Astrocyte (in vitro differentiated cells and primary cell): Measurements from ENCODE around the gene ARHGAP25. TPM values are rescaled to one million over a fixed set of nuclear protein-coding genes. Genes with fewer than 3 reads are reported as not detected.

Experiments
- DNase-seq: peaks from one replicate; pipeline ENCODE4 v3.0.0-alpha.2; 2010; ENCODE audit warnings: low read depth
- FAIRE-seq: peaks from 2 replicates; lab custom pipeline; 2011; peaks lifted over from hg19 to GRCh38; lab: Jason Lieb, UNC
- H2AFZ ChIP-seq: 2 replicates; pipeline ENCODE4 v1.6.0; 2012; ENCODE audit warnings: low read depth, low read length, inconsistent platforms
- H3K27ac ChIP-seq: 2 replicates; pipeline ENCODE4 v1.5.1; 2011; ENCODE audit warnings: low read depth, low read length, inconsistent platforms
- H3K27me3 ChIP-seq: 2 replicates; pipeline ENCODE4 v1.6.0; 2011; ENCODE audit warnings: low read length, inconsistent platforms; ENCODE audit not compliant: insufficient read depth
- H3K36me3 ChIP-seq: 2 replicates; pipeline ENCODE4 v1.5.1; 2011; ENCODE audit warnings: low read length, inconsistent platforms; ENCODE audit not compliant: insufficient read depth
- H3K4me1 ChIP-seq: 2 replicates; pipeline ENCODE4 v1.5.1; 2011; ENCODE audit warnings: low read length, inconsistent platforms; ENCODE audit not compliant: insufficient read depth
- H3K4me2 ChIP-seq: 2 replicates; pipeline ENCODE4 v1.6.0; 2012; ENCODE audit warnings: low read length, inconsistent platforms
- H3K4me3 ChIP-seq: 2 replicates; pipeline ENCODE4 v1.5.1; 2011; ENCODE audit warnings: low read depth, mild to moderate bottlenecking, low read length, inconsistent platforms; ENCODE audit not compliant: insufficient read depth
- H3K79me2 ChIP-seq: 2 replicates; pipeline ENCODE4 v1.6.0; 2012; ENCODE audit warnings: mild to moderate bottlenecking, low read length, inconsistent platforms; ENCODE audit not compliant: insufficient read depth
- H3K9ac ChIP-seq: 2 replicates; pipeline ENCODE4 v1.6.0; 2012; ENCODE audit warnings: mild to moderate bottlenecking, low read length, inconsistent platforms
- H3K9me3 ChIP-seq: 2 replicates; pipeline ENCODE4 v1.5.1; 2012; ENCODE audit warnings: low read depth, mild to moderate bottlenecking, low read length, inconsistent platforms; ENCODE audit not compliant: insufficient read depth
- H4K20me1 ChIP-seq: 2 replicates; pipeline ENCODE4 v1.6.0; 2012; ENCODE audit warnings: low read length, inconsistent platforms; ENCODE audit not compliant: insufficient read depth
- H3K27ac Mint-ChIP-seq: one replicate; pipeline ENCODE4 v1.8.0; 2021; ENCODE audit warnings: mild to moderate bottlenecking, mixed read lengths; ENCODE audit not compliant: unreplicated experiment
- H3K27me3 Mint-ChIP-seq: one replicate; pipeline ENCODE4 v1.8.0; 2021; ENCODE audit warnings: low read depth, mixed read lengths; ENCODE audit not compliant: unreplicated experiment
- H3K36me3 Mint-ChIP-seq: one replicate; pipeline ENCODE4 v1.8.0; 2021; ENCODE audit warnings: low read depth, mixed read lengths; ENCODE audit not compliant: unreplicated experiment
- H3K4me1 Mint-ChIP-seq: one replicate; pipeline ENCODE4 v1.8.0; 2021; ENCODE audit warnings: low read depth, mixed read lengths; ENCODE audit not compliant: unreplicated experiment
- H3K4me3 Mint-ChIP-seq: one replicate; pipeline ENCODE4 v1.8.0; 2021; ENCODE audit warnings: mild to moderate bottlenecking, moderate library complexity, mixed read lengths; ENCODE audit not compliant: unreplicated experiment
- H3K9me3 Mint-ChIP-seq: one replicate; pipeline ENCODE4 v1.8.0; 2021; ENCODE audit warnings: mild to moderate bottlenecking, mixed read lengths; ENCODE audit not compliant: unreplicated experiment
- EZH2 ChIP-seq: IDR thresholded peaks from 2 replicates; pipeline ENCODE4 v1.6.1; 2012; ENCODE audit warnings: mild to moderate bottlenecking, low read length, inconsistent platforms; ENCODE audit not compliant: insufficient read depth
- total RNA-seq: library from RNA; stranded (reverse); gene quantifications from 2 replicates; pipeline ENCODE4 v1.2.1, GENCODE V29; 2021
- TF ChIP-seq, protein P1 (sequence below): IDR thresholded peaks from 2 replicates; pipeline ENCODE4 v1.5.1; 2011; ENCODE audit warnings: low read depth, mild to moderate bottlenecking, inconsistent platforms, low read length, moderate library complexity; ENCODE audit not compliant: insufficient read depth

ARHGAP25 gene
- total RNA-seq, 1 donor from 2014 or later = 0.30 TPM

DNA sequence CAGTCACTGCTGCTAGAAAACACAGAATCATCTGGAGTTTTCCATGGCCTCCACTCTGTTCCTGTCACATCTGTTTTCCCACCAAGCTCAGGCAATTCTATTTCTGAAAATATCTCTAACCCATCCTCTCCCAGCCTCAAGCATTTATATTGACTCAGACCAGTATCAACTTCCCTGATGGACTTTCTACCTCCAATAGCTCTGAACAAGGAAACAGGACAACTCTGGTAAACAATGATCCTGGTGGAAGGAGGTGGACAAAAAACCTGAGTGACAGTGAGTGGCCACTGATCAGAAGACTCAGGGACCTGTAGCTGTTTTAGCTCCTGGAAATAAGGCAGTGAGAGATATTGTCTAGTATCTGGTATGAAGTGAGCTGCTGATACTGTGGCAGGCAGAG is 113.1 kb downstream of the ARHGAP25 start:
- Histone ChIP-seq H3K36me3 (no peaks in the 10 kb centered on the region), H4K20me1 (no peaks in the 10 kb centered on the region), H3K4me2 (no peak overlapping the region), H3K9me3 (no peaks in the 10 kb centered on the region), H3K4me3 (no peak overlapping the region), H3K27ac (no peak overlapping the region), H3K4me1 (no peaks in the 10 kb centered on the region), H3K79me2 (no peaks in the 10 kb centered on the region), H3K27me3 (peaks cover 12% of the 10 kb centered on the region), H2AFZ (no peak overlapping the region), H3K9ac (no peak overlapping the region)
- Mint-ChIP-seq H3K27ac (no peak overlapping the region), H3K27me3 (peaks cover 20% of the 10 kb centered on the region), H3K4me1 (peaks cover 8% of the 10 kb centered on the region), H3K4me3 (no peak overlapping the region), H3K9me3 (no peaks in the 10 kb centered on the region), H3K36me3 (no peaks in the 10 kb centered on the region)
- FAIRE-seq (no peak), DNase-seq (no peak)
- no peak for TF ChIP-seq EZH2
- TF ChIP-seq, protein P1, sequence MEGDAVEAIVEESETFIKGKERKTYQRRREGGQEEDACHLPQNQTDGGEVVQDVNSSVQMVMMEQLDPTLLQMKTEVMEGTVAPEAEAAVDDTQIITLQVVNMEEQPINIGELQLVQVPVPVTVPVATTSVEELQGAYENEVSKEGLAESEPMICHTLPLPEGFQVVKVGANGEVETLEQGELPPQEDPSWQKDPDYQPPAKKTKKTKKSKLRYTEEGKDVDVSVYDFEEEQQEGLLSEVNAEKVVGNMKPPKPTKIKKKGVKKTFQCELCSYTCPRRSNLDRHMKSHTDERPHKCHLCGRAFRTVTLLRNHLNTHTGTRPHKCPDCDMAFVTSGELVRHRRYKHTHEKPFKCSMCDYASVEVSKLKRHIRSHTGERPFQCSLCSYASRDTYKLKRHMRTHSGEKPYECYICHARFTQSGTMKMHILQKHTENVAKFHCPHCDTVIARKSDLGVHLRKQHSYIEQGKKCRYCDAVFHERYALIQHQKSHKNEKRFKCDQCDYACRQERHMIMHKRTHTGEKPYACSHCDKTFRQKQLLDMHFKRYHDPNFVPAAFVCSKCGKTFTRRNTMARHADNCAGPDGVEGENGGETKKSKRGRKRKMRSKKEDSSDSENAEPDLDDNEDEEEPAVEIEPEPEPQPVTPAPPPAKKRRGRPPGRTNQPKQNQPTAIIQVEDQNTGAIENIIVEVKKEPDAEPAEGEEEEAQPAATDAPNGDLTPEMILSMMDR = no peak

DNA sequence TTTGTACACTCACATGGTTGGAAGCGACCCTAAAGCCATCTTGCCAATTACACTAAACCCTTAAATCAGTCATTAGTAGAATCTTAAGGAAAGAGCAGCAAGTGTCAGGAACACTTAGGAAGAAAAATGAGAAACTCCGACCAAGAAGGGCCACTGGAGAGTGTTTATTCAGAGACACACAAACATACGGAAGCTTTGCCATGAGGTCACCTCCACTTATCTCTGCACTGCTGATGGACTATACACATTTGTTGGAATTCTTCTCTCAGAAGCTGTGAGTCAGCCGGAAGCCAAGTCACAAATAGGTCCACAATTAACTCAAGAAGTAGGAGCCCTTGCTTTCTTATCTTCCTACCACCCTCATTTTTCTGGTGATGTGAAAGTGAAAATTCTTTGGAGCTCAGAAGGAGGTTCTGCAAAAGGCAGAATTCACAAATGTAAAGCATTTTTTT is 115.0 kb downstream of the ARHGAP25 start:
- FAIRE-seq (no peak), DNase-seq (peak; percentile 85)
- no peak overlapping the region for H3K4me2 ChIP-seq

DNA sequence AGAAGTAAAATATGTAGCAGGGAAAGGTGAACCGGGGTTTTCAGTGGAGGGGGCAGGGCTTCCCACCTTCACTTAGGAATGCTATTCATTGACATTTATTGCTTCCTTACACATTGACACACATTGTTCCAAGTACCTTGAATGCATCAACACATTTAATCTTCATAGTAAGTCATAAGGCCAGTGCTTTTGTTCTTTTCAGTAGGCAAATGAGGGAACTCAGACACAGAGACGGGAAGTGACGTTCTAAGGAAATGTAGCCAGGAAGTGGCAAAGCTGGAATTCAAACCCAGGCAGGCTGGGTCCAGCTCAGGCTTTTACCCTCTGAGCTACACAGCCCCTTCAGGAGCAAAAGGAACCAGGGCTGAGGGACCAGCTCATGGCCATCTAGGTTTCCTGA is 115.9 kb downstream of the ARHGAP25 start:
- no peak overlapping the region for H3K27ac Mint-ChIP-seq
- H3K9me3 Mint-ChIP-seq = no peaks in the 10 kb centered on the region
- no peaks in the 10 kb centered on the region for H3K79me2 ChIP-seq
- H2AFZ ChIP-seq = no peak overlapping the region
- no peak overlapping the region for H3K9ac ChIP-seq
- H3K4me1 Mint-ChIP-seq = peaks cover 11% of the 10 kb centered on the region
- no peaks in the 10 kb centered on the region for H3K36me3 ChIP-seq
- peaks cover 5% of the 10 kb centered on the region for H3K27me3 ChIP-seq
- H3K4me3 ChIP-seq = no peak overlapping the region
- TF ChIP-seq, protein P1 = no peak
- TF ChIP-seq EZH2 = no peak
- H3K4me2 ChIP-seq = no peak overlapping the region
- FAIRE-seq = no peak
- no peak overlapping the region for H3K27ac ChIP-seq
- no peak for DNase-seq
- H4K20me1 ChIP-seq = no peaks in the 10 kb centered on the region
- no peaks in the 10 kb centered on the region for H3K36me3 Mint-ChIP-seq
- no peaks in the 10 kb centered on the region for H3K9me3 ChIP-seq
- H3K4me3 Mint-ChIP-seq = no peak overlapping the region
- no peaks in the 10 kb centered on the region for H3K4me1 ChIP-seq
- H3K27me3 Mint-ChIP-seq = peaks cover 21% of the 10 kb centered on the region

More for the DNA sequence above, 115.0 kb downstream of the ARHGAP25 start:
- H3K36me3 ChIP-seq = no peaks in the 10 kb centered on the region
- TF ChIP-seq, protein P1 = no peak
- no peak for TF ChIP-seq EZH2
- no peak overlapping the region for H3K27ac Mint-ChIP-seq
- peaks cover 5% of the 10 kb centered on the region for H3K27me3 ChIP-seq
- H4K20me1 ChIP-seq = no peaks in the 10 kb centered on the region
- H2AFZ ChIP-seq = no peak overlapping the region
- no peaks in the 10 kb centered on the region for H3K4me1 ChIP-seq
- H3K79me2 ChIP-seq = no peaks in the 10 kb centered on the region
- H3K27ac ChIP-seq = no peak overlapping the region
- H3K9me3 ChIP-seq = no peaks in the 10 kb centered on the region
- no peaks in the 10 kb centered on the region for H3K9me3 Mint-ChIP-seq
- H3K4me3 Mint-ChIP-seq = no peak overlapping the region
- H3K36me3 Mint-ChIP-seq = no peaks in the 10 kb centered on the region
- H3K4me1 Mint-ChIP-seq = peaks cover 11% of the 10 kb centered on the region
- H3K9ac ChIP-seq = no peak overlapping the region
- H3K4me3 ChIP-seq = no peak overlapping the region
- H3K27me3 Mint-ChIP-seq = peaks cover 20% of the 10 kb centered on the region
